ENCODE results near the gene S100A2.
A peak's percentile ranks its signal among the peaks of the same experiment; 100 is the strongest.

Gene S100A2

GRCh38 chr1:153539395-153540093, 26.1 kb downstream of the S100A2 start:
- no peak for DNase-seq
- peaks cover 18% of the 10 kb centered on the region for H3K36me3 ChIP-seq (ENCODE audit: control insufficient read depth, insufficient read depth, low read length)
- H3K4me3 ChIP-seq (ENCODE audit: insufficient read depth, low read depth, low read length, poor library complexity, severe bottlenecking), result no peak overlapping the region
- H3K4me1 ChIP-seq (ENCODE audit: control insufficient read depth, insufficient read depth, low read length, poor library complexity, severe bottlenecking), result peaks cover 72% of the 10 kb centered on the region
- H3K27me3 ChIP-seq (replicated peaks; ENCODE audit: control insufficient read depth, insufficient read depth, low read length, poor library complexity, severe bottlenecking), result no peaks in the 10 kb centered on the region
- peak overlapping the region; percentile 76 for H3K27ac ChIP-seq (ENCODE audit: insufficient read depth, low read length, poor library complexity, severe bottlenecking)
- H3K9me3 ChIP-seq (ENCODE audit: control insufficient read depth, low read length), result no peaks in the 10 kb centered on the region

DNA sequence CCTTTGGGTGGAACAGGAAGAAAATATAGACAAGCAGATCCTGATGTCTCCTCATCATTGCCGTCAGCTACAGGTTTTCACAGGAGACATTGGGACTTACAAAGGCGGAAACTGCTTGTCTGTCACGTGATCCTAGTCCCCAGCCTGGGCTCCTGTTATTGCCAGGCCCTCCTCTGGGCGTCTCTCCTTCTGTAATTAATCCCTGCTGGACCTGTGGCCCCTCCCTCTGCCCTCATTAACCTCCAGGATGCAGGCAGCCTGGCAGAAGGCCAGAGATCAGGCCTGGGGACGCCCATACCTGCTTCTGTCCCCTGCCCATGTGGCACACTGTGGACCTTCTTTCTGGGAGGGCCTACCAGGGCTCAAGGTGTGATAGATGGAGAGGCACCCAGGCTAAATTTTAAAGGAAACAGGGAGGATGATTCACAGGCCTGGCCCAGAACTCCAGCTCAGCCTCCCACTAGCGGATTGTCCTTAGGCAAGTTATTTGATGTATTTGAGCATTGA, 27.3 kb downstream of the S100A2 start:
- Histone ChIP-seq H3K4me3 (ENCODE audit: insufficient read depth, low read depth, low read length, poor library complexity, severe bottlenecking) (no peak overlapping the region), H3K27ac (ENCODE audit: insufficient read depth, low read length, poor library complexity, severe bottlenecking) (no peak overlapping the region), H3K27me3 (replicated peaks; ENCODE audit: control insufficient read depth, insufficient read depth, low read length, poor library complexity, severe bottlenecking) (no peaks in the 10 kb centered on the region), H3K4me1 (ENCODE audit: control insufficient read depth, insufficient read depth, low read length, poor library complexity, severe bottlenecking) (peaks cover 72% of the 10 kb centered on the region), H3K9me3 (ENCODE audit: control insufficient read depth, low read length) (no peaks in the 10 kb centered on the region), H3K36me3 (ENCODE audit: control insufficient read depth, insufficient read depth, low read length) (peaks cover 12% of the 10 kb centered on the region)
- no peak for DNase-seq

DNA sequence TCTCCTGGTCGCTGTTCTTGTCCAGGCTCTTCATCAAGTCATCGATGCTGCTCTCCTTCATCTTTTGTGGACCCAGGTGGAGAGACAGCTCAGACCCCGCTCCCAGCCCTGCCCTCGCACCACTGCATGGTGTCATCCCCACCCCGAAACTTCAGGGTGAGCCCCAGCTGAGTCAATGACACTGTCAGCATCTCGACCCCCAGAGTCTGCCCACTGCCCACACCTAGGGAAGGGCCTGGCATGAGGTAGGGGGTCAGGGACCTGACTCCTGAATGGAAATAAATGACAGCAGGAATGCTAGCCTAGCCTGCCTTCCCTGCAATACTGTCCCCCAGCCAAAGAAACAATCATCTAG, 28.3 kb downstream of the S100A2 start:
- DNase-seq, result no peak
- H3K27ac ChIP-seq (ENCODE audit: insufficient read depth, low read length, poor library complexity, severe bottlenecking), result no peak overlapping the region
- no peaks in the 10 kb centered on the region for H3K27me3 ChIP-seq (replicated peaks; ENCODE audit: control insufficient read depth, insufficient read depth, low read length, poor library complexity, severe bottlenecking)
- H3K36me3 ChIP-seq (ENCODE audit: control insufficient read depth, insufficient read depth, low read length), result peaks cover 5% of the 10 kb centered on the region
- H3K4me1 ChIP-seq (ENCODE audit: control insufficient read depth, insufficient read depth, low read length, poor library complexity, severe bottlenecking), result peaks cover 72% of the 10 kb centered on the region
- H3K4me3 ChIP-seq (ENCODE audit: insufficient read depth, low read depth, low read length, poor library complexity, severe bottlenecking), result no peak overlapping the region
- H3K9me3 ChIP-seq (ENCODE audit: control insufficient read depth, low read length), result no peaks in the 10 kb centered on the region

DNA sequence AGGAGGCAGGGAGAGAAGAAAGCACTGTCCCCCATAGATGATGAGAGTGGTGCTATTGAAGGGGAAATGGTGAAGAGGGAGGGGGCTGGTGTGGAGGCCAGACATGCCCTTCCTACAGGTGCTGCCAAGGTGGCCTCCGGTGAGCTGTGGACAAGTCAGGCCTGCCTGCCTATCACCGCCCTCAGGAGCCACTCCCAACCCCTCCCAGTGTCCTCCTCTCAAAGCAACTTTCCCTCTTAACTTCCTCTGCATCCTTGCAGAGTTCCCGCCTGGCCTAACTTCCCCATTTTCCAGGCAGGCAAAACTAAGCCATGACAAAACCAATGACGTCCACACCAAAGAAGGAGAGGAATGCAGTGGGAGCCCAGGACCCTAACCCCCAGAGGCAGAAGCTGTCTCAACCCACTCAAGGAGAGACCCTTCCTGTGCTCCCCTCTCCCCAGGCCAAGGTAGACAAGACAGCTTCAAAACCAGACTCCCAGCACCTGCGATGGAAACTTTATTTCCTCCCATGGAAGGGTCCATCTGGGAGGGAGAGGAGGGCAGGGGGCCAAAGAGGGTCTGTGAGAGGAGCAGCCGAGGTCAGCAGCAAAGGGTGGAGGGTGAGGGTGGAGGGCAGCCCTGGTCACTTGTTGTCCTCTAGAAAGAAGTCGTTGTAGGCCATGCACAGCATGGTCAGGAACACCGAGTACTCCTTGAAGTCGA, 28.8 kb downstream of the S100A2 start:
- peak overlapping the region; percentile 58 for H3K4me3 ChIP-seq (ENCODE audit: insufficient read depth, low read depth, low read length, poor library complexity, severe bottlenecking)
- no peak for DNase-seq
- peak overlapping the region; percentile 97 for H3K27ac ChIP-seq (ENCODE audit: insufficient read depth, low read length, poor library complexity, severe bottlenecking)
- peaks cover 5% of the 10 kb centered on the region for H3K36me3 ChIP-seq (ENCODE audit: control insufficient read depth, insufficient read depth, low read length)
- no peaks in the 10 kb centered on the region for H3K9me3 ChIP-seq (ENCODE audit: control insufficient read depth, low read length)
- H3K4me1 ChIP-seq (ENCODE audit: control insufficient read depth, insufficient read depth, low read length, poor library complexity, severe bottlenecking), result peaks cover 72% of the 10 kb centered on the region
- H3K27me3 ChIP-seq (replicated peaks; ENCODE audit: control insufficient read depth, insufficient read depth, low read length, poor library complexity, severe bottlenecking), result no peaks in the 10 kb centered on the region

DNA sequence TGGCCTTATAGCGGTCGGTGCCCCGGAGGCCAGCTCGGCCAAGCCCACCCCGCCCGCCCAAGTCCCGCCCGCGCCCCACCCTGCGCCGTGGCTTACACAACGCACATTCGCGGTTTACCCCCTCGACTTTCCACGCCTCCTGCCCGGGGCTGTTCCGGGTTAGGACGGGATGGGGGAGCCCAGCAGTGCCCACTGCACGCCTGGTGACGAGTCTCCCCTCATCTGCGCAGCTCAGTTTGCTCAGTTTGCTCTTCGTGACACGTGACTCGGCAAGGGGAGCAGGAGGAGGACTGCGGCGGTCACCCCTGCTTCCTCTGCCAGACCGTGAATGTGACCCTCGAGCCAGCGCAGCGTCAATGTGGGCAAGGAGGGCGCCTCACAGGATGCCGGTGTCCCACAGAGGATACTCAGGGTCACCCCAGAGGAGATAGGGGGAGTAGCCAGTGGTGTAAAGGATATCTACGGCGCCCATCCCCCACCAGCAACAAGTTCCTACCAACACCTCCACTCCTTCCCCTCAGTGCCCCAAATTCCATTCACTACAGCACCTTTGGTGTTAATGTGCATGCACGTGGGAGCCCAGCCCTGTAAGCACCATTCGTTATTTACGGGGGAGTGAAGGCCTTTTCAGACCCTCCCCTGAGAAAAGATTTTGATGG, 29.5 kb downstream of the S100A2 start:
- peak overlapping the region; percentile 91 for H3K4me3 ChIP-seq (ENCODE audit: insufficient read depth, low read depth, low read length, poor library complexity, severe bottlenecking)
- peak overlapping the region; percentile 97 for H3K27ac ChIP-seq (ENCODE audit: insufficient read depth, low read length, poor library complexity, severe bottlenecking)
- H3K36me3 ChIP-seq (ENCODE audit: control insufficient read depth, insufficient read depth, low read length), result peaks cover 5% of the 10 kb centered on the region
- H3K27me3 ChIP-seq (replicated peaks; ENCODE audit: control insufficient read depth, insufficient read depth, low read length, poor library complexity, severe bottlenecking), result no peaks in the 10 kb centered on the region
- H3K9me3 ChIP-seq (ENCODE audit: control insufficient read depth, low read length), result no peaks in the 10 kb centered on the region
- peak; percentile 76 to 78 (median 78) for DNase-seq
- peaks cover 70% of the 10 kb centered on the region for H3K4me1 ChIP-seq (ENCODE audit: control insufficient read depth, insufficient read depth, low read length, poor library complexity, severe bottlenecking)

GRCh38 chr1:153535242-153536011, 30.2 kb downstream of the S100A2 start, which contains the start of gene S100A6:
S100A6 (minus strand) TSS chr1:153535991; CDS start chr1:153535339, 652 bp downstream.
- Histone ChIP-seq H3K9me3 (ENCODE audit: control insufficient read depth, low read length) (no peaks in the 10 kb centered on the region), H3K27ac (ENCODE audit: insufficient read depth, low read length, poor library complexity, severe bottlenecking) (peak within 1 kb of the TSS; percentile 97), H3K4me1 (ENCODE audit: control insufficient read depth, insufficient read depth, low read length, poor library complexity, severe bottlenecking) (peaks cover 63% of the 10 kb centered on the region), H3K27me3 (replicated peaks; ENCODE audit: control insufficient read depth, insufficient read depth, low read length, poor library complexity, severe bottlenecking) (no peaks in the 10 kb centered on the region), H3K4me3 (ENCODE audit: insufficient read depth, low read depth, low read length, poor library complexity, severe bottlenecking) (peak within 1 kb of the TSS; percentile 91), H3K36me3 (ENCODE audit: control insufficient read depth, insufficient read depth, low read length) (peaks cover 5% of the 10 kb centered on the region)
- DNase-seq, result peak in 2 of 3 donors; percentile 25 to 33

GRCh38 chr1:153534925-153535241, 30.8 kb downstream of the S100A2 start:
- no peaks in the 10 kb centered on the region for H3K27me3 ChIP-seq (replicated peaks; ENCODE audit: control insufficient read depth, insufficient read depth, low read length, poor library complexity, severe bottlenecking)
- peaks cover 5% of the 10 kb centered on the region for H3K36me3 ChIP-seq (ENCODE audit: control insufficient read depth, insufficient read depth, low read length)
- DNase-seq, result no peak
- H3K27ac ChIP-seq (ENCODE audit: insufficient read depth, low read length, poor library complexity, severe bottlenecking), result peak overlapping the region; percentile 97
- no peaks in the 10 kb centered on the region for H3K9me3 ChIP-seq (ENCODE audit: control insufficient read depth, low read length)
- H3K4me1 ChIP-seq (ENCODE audit: control insufficient read depth, insufficient read depth, low read length, poor library complexity, severe bottlenecking), result peaks cover 58% of the 10 kb centered on the region
- H3K4me3 ChIP-seq (ENCODE audit: insufficient read depth, low read depth, low read length, poor library complexity, severe bottlenecking), result peak overlapping the region; percentile 91

DNA sequence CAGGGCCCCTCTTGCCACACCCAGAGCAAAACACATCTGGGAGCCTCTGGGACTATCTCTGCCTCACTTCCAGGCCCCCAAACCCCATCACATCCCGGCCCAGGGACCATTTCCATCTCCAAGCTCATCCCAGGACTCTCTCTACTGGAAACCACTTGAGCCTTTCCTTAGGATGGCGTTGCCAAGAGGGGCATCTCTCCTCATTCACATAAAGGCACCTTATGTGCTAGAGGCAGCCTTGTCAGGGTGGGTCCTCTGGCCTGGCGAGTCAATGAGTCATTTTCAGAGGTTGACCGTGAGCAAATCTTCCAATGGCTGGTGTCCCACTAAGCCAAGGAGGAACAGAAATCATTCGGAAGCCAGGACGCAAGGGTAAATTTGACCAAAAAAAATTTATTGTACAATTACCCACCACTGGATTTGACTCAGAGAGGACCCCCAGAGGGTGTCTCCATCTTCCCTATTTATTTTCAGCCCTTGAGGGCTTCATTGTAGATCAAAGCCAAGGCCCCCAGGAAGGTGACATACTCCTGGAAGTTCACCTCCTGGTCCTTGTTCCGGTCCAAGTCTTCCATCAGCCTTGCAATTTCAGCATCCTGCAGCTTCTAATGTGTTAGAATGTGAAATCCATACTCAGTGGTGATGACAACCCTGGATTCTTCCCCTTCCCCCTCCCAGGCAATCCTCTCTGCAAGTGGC, 31.3 kb downstream of the S100A2 start:
- DNase-seq, result no peak
- no peaks in the 10 kb centered on the region for H3K27me3 ChIP-seq (replicated peaks; ENCODE audit: control insufficient read depth, insufficient read depth, low read length, poor library complexity, severe bottlenecking)
- H3K36me3 ChIP-seq (ENCODE audit: control insufficient read depth, insufficient read depth, low read length), result peaks cover 5% of the 10 kb centered on the region
- H3K4me3 ChIP-seq (ENCODE audit: insufficient read depth, low read depth, low read length, poor library complexity, severe bottlenecking), result peak overlapping the region; percentile 91
- peaks cover 53% of the 10 kb centered on the region for H3K4me1 ChIP-seq (ENCODE audit: control insufficient read depth, insufficient read depth, low read length, poor library complexity, severe bottlenecking)
- no peaks in the 10 kb centered on the region for H3K9me3 ChIP-seq (ENCODE audit: control insufficient read depth, low read length)
- H3K27ac ChIP-seq (ENCODE audit: insufficient read depth, low read length, poor library complexity, severe bottlenecking), result peak overlapping the region; percentile 97

DNA sequence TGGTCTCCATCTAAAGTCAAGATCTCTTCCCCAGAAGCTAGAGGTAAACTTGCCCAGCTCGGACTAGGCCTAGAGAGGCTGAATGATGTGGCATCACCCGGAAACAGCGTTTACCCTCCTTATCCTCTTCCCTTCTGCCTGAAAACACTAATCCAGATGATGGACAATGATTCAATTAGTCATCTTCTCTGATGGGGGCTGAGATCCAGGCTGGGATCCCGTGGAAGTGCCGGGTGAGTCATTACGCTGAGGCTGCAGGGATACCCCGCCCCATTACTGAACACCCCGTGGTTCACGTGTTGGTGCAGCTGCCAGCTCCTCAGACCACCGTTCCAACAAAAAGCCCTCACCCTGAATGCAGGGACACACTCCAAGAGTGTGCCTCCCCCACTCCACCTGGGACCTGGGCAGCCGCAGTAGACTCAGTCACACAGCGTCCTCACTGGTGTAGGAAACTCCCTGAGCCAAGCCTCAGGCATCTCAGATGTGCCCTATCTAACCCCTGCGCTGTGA, 31.9 kb downstream of the S100A2 start:
- Histone ChIP-seq H3K27me3 (replicated peaks; ENCODE audit: control insufficient read depth, insufficient read depth, low read length, poor library complexity, severe bottlenecking) (no peaks in the 10 kb centered on the region), H3K4me1 (ENCODE audit: control insufficient read depth, insufficient read depth, low read length, poor library complexity, severe bottlenecking) (peaks cover 53% of the 10 kb centered on the region), H3K9me3 (ENCODE audit: control insufficient read depth, low read length) (no peaks in the 10 kb centered on the region), H3K36me3 (ENCODE audit: control insufficient read depth, insufficient read depth, low read length) (peaks cover 5% of the 10 kb centered on the region), H3K4me3 (ENCODE audit: insufficient read depth, low read depth, low read length, poor library complexity, severe bottlenecking) (peak overlapping the region; percentile 91), H3K27ac (ENCODE audit: insufficient read depth, low read length, poor library complexity, severe bottlenecking) (peak overlapping the region; percentile 97)
- DNase-seq, result peak; percentile 20 to 40 (median 34)

Measured in effector memory CD4-positive, alpha-beta T cell (primary cell).